Dermis lymphatic vessel endothelial cell (primary cell): ENCODE results near the gene OR6J1. TPM values are rescaled to one million over a fixed set of nuclear protein-coding genes. Genes with fewer than 3 reads are reported as not detected.

Experiments
- total RNA-seq: library from RNA; depleted of rRNA; stranded (reverse); fragments of >200 nt; gene quantifications from 2 replicates; pipeline ENCODE4 v1.2.1, GENCODE V29; 2014

Gene OR6J1
- not detected in 2 replicates for total RNA-seq

GRCh38 chr14:22644305-22644635 is at the start of gene OR6J1:
TSS of gene OR6J1 (minus strand) at chr14:22644352. CDS start at chr14:22634811, 9,541 bp downstream.

GRCh38 chr14:22598099-22598895 is 45.9 kb downstream of the OR6J1 start, which contains the start of gene ABHD4:
TSS of gene ABHD4 (plus strand) at chr14:22598300. CDS start at chr14:22598307, 7 bp downstream.

GRCh38 chr14:22589096-22589839 is 54.9 kb downstream of the OR6J1 start, which contains the start of gene DAD1:
TSS of gene DAD1 (minus strand) at chr14:22589224. CDS start at chr14:22589157, 67 bp downstream.

Other genes starting within 250 kb of the OR6J1 start
- 276 and 439 TPM in 2 replicates for gene DAD1, start 55.1 kb downstream of the OR6J1 start, total RNA-seq
- 9.2 and 12.8 TPM in 2 replicates for gene ABHD4, start 46.1 kb downstream of the OR6J1 start, total RNA-seq
- 41.2 and 63.3 TPM in 2 replicates for gene OXA1L, start 122.3 kb upstream of the OR6J1 start, total RNA-seq
- 4.1 and 5.3 TPM in 2 replicates for gene SLC7A7, start 171.1 kb upstream of the OR6J1 start, total RNA-seq
- 34.1 and 35.0 TPM in 2 replicates for gene MRPL52, start 185.5 kb upstream of the OR6J1 start, total RNA-seq
- 51.7 and 95.7 TPM in 2 replicates for gene MMP14, start 192.2 kb upstream of the OR6J1 start, total RNA-seq
- 40.7 and 42.5 TPM in 2 replicates for gene LRP10, start 227.4 kb upstream of the OR6J1 start, total RNA-seq
- under 0.01 TPM in 1 of 2 replicates, not detected in the other for gene REM2, start 238.9 kb upstream of the OR6J1 start, total RNA-seq